Mesodermal cell (in vitro differentiated cells): ENCODE data around the gene ESRP2.

Experiments used
- H3K27ac ChIP-seq: 2 replicates; pipeline ENCODE4 v1.7.0; 2013; ENCODE audit warnings: mild to moderate bottlenecking, low read depth, low read length, moderate library complexity; ENCODE audit not compliant: severe bottlenecking
- H3K36me3 ChIP-seq: 2 replicates; pipeline ENCODE4 v1.7.1; 2013; ENCODE audit warnings: mild to moderate bottlenecking, low read length, moderate library complexity; ENCODE audit not compliant: control insufficient read depth, insufficient read depth
- H3K4me1 ChIP-seq: one replicate; pipeline ENCODE4 v1.7.1; 2013; ENCODE audit warnings: mild to moderate bottlenecking, low read length; ENCODE audit not compliant: insufficient read depth, control insufficient read depth, poor library complexity, severe bottlenecking
- H3K4me3 ChIP-seq: 2 replicates; pipeline ENCODE4 v1.7.0; 2013; ENCODE audit warnings: low read length, control low read depth, mild to moderate bottlenecking; ENCODE audit not compliant: insufficient read depth, poor library complexity, severe bottlenecking; ENCODE audit errors: extremely low read depth
- H3K9me3 ChIP-seq: 2 replicates; pipeline ENCODE4 v1.7.1; 2013; ENCODE audit warnings: mild to moderate bottlenecking, low read length, moderate library complexity; ENCODE audit not compliant: control insufficient read depth
- WGBS, 2 experiments: methylation state at CpG; one replicate each; pipeline ENCODE4 v1.1.5; 2013; ENCODE audit warnings: missing lambda C conversion rate in 2 of 2; ENCODE audit not compliant: insufficient coverage in 2 of 2; 5-methylcytosine and 5-hydroxymethylcytosine counted together

Gene ESRP2

GRCh38 chr16:68230176-68230571 is 5.8 kb downstream of the ESRP2 start:
- Histone ChIP-seq H3K4me1 (peaks cover 5% of the 10 kb centered on the region), H3K36me3 (peaks cover 24% of the 10 kb centered on the region), H3K4me3 (no peak overlapping the region), H3K9me3 (no peaks in the 10 kb centered on the region), H3K27ac (no peak overlapping the region)
- WGBS, 2 experiments = 91 to 94% methylated on average over 7 to 8 of the region's 9 CpGs

- 78 to 82% methylated on average over 4 of the region's 4 CpGs for WGBS, 2 experiments
- Histone ChIP-seq H3K36me3 (peaks cover 24% of the 10 kb centered on the region), H3K4me1 (peaks cover 5% of the 10 kb centered on the region), H3K27ac (no peak overlapping the region), H3K9me3 (no peaks in the 10 kb centered on the region), H3K4me3 (no peak overlapping the region)
Observed at GRCh38 chr16:68229431-68230175, 6.3 kb downstream of the ESRP2 start.

DNA sequence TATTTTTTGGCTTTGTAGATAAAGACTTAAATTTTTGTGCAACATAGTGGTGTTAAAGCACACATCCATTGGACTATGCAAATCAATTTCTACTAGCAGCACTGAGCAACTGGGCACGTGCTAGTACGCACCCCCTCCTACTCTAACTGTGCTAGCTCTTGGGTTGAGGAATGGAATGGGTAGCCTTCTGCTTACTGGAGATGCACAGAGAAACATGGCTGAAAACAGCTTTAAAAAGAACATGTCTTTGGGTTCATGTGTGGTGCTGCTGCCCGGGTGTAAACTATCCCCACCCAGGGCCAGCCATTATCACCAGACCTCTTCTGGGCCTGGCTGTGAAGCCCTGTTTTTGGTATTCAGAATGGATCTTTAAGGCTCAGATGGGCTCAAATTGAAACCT is 7.3 kb downstream of the ESRP2 start:
- peaks cover 24% of the 10 kb centered on the region for H3K36me3 ChIP-seq
- 90 to 93% methylated on average over 2 of the region's 3 CpGs for WGBS, 2 experiments
- H3K9me3 ChIP-seq = no peaks in the 10 kb centered on the region
- H3K27ac ChIP-seq = no peak overlapping the region
- H3K4me3 ChIP-seq = no peak overlapping the region
- peaks cover 5% of the 10 kb centered on the region for H3K4me1 ChIP-seq

GRCh38 chr16:68227850-68228553 is 7.9 kb downstream of the ESRP2 start:
- no peaks in the 10 kb centered on the region for H3K9me3 ChIP-seq
- H3K27ac ChIP-seq = no peak overlapping the region
- no peak overlapping the region for H3K4me3 ChIP-seq
- 95% methylated on average over 2 of the region's 2 CpGs for WGBS, 2 experiments
- peaks cover 24% of the 10 kb centered on the region for H3K36me3 ChIP-seq
- peaks cover 5% of the 10 kb centered on the region for H3K4me1 ChIP-seq

GRCh38 chr16:68227183-68227793 is 8.6 kb downstream of the ESRP2 start:
- no peaks in the 10 kb centered on the region for H3K9me3 ChIP-seq
- peak overlapping the region; percentile 53 for H3K27ac ChIP-seq
- 96 to 100% methylated on average over 2 of the region's 3 CpGs for WGBS, 2 experiments
- H3K36me3 ChIP-seq = peaks cover 24% of the 10 kb centered on the region
- peaks cover 5% of the 10 kb centered on the region for H3K4me1 ChIP-seq
- no peak overlapping the region for H3K4me3 ChIP-seq

- Histone ChIP-seq H3K36me3 (peaks cover 24% of the 10 kb centered on the region), H3K9me3 (no peaks in the 10 kb centered on the region), H3K4me1 (peaks cover 5% of the 10 kb centered on the region), H3K4me3 (no peak overlapping the region), H3K27ac (no peak overlapping the region)
- WGBS, 2 experiments = 89 to 100% methylated on average over 2 to 3 of the region's 4 CpGs
Observed at GRCh38 chr16:68226116-68226515, 9.8 kb downstream of the ESRP2 start.

DNA sequence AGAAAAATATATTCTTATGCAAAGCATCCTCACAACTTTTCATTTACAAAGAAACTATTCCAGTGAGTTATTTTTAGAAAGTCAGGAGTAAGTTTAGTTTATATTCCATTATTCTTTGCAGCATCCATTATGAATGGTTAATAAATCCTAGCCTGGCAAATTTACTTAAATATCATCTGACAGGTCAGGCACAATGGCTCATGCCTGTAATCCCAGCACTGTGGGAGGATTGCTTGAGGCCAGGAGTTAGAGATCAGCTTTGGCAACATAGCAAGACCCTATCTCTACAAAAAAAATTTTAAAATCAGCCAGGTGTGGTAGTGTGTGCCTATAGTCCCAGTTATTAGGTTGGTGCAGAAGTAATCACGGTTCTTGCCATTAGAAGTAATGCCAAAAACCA is 12.9 kb downstream of the ESRP2 start:
- Histone ChIP-seq H3K4me3 (no peak overlapping the region), H3K27ac (no peak overlapping the region), H3K36me3 (peaks cover 19% of the 10 kb centered on the region), H3K4me1 (peaks cover 5% of the 10 kb centered on the region), H3K9me3 (no peaks in the 10 kb centered on the region)
- WGBS, 2 experiments = no CpG with 5 or more reads among the region's 1 CpG

- WGBS, 2 experiments = 84 to 90% methylated on average over 3 to 5 of the region's 6 CpGs
Observed at GRCh38 chr16:68219725-68220351, 16.1 kb downstream of the ESRP2 start.

GRCh38 chr16:68217506-68217905 is 18.4 kb downstream of the ESRP2 start:
- no peaks in the 10 kb centered on the region for H3K4me1 ChIP-seq
- WGBS, 2 experiments = 94 to 100% methylated on average over 4 of the region's 4 CpGs
- H3K27ac ChIP-seq = no peak overlapping the region
- H3K36me3 ChIP-seq = peaks cover 3% of the 10 kb centered on the region
- H3K4me3 ChIP-seq = no peak overlapping the region
- no peaks in the 10 kb centered on the region for H3K9me3 ChIP-seq

More at GRCh38 chr16:68219725-68220351, 16.1 kb downstream of the ESRP2 start:
- Histone ChIP-seq H3K36me3 (peaks cover under 1% of the 10 kb centered on the region), H3K4me1 (no peaks in the 10 kb centered on the region), H3K4me3 (no peak overlapping the region), H3K9me3 (no peaks in the 10 kb centered on the region), H3K27ac (no peak overlapping the region)

DNA sequence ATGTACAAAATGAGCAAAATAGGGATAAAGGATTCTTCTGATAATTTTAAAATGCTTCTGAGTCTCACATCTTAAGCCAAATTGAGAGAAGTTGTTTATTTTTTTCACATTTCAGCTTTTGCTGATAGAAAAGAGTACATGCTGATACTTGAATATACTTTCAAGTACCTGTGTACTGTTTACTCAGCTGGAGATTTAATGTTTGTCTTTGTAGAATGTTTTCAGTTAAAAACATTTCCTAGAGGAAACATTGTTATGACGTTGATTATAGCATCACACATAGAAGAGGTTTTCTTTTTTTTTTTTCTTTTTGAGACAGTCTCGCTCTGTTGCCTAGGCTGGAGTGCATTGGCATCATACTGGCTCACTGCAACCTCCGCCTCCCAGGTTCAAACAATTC is 19.7 kb downstream of the ESRP2 start:
- H3K4me3 ChIP-seq = no peak overlapping the region
- H3K36me3 ChIP-seq = peaks cover 3% of the 10 kb centered on the region
- WGBS, 2 experiments = 80% methylated on average over 1 of the region's 3 CpGs; no CpG with 5 or more reads in 1 of the 2 experiments
- no peaks in the 10 kb centered on the region for H3K9me3 ChIP-seq
- no peak overlapping the region for H3K27ac ChIP-seq
- no peaks in the 10 kb centered on the region for H3K4me1 ChIP-seq
